BJ (cell line): Measurements from ENCODE around the gene SCAI. TPM values are rescaled to one million over a fixed set of nuclear protein-coding genes. Genes with fewer than 3 reads are reported as not detected.

Experiments
- CTCF ChIA-PET: fragments of 350-600 bp; formaldehyde crosslinking; extraction: SDS; loops from one replicate; lab custom pipeline; 2021; ENCODE audit warnings: antibody characterized with exemption, inconsistent platforms; lab: Yijun Ruan, JAX
- POLR2A ChIA-PET: fragments of 300-600 bp; sonication (Branson Sonifier 250); formaldehyde crosslinking; extraction: SDS; loops from one replicate; lab custom pipeline; 2021; ENCODE audit warnings: antibody characterized with exemption; lab: Charles Lee
- DNase-seq: peaks from one replicate; pipeline ENCODE4 v3.0.0-alpha.2; 2011; ENCODE audit warnings: low read depth
- H3K27me3 ChIP-seq: 2 replicates; pipeline ENCODE4 v1.6.0; 2011; ENCODE audit warnings: low read length; ENCODE audit not compliant: control insufficient read depth, insufficient read depth
- H3K36me3 ChIP-seq: 2 replicates; pipeline ENCODE4 v1.5.1; 2011; ENCODE audit warnings: low read length; ENCODE audit not compliant: control insufficient read depth, insufficient read depth
- H3K4me3 ChIP-seq: 2 replicates; pipeline ENCODE4 v1.5.1; 2011; ENCODE audit warnings: low read depth, mild to moderate bottlenecking, control low read depth, low read length
- polyA plus RNA-seq: library from polyadenylated mRNA; depleted of rRNA; stranded (reverse); fragments of >200 nt; gene quantifications from 2 replicates; pipeline ENCODE4 v1.2.3, GENCODE V29; 2011
- TF ChIP-seq, protein P1 (sequence below): IDR thresholded peaks from 2 replicates; pipeline ENCODE4 v1.5.1; 2011; ENCODE audit warnings: low read depth, mild to moderate bottlenecking, control low read depth, inconsistent platforms, low read length, moderate library complexity; ENCODE audit not compliant: insufficient read depth

The SCAI gene
- polyA plus RNA-seq, 1 experiment: 2.0 TPM

- POLR2A ChIA-PET: interaction anchor here (0.6 kb wide), 1 partner anchor 503 kb away, joined by 3 read pairs; no protein-coding TSS in a partner anchor
- Histone ChIP-seq H3K36me3 (no peaks in the 10 kb centered on the region), H3K27me3 (no peaks in the 10 kb centered on the region), H3K4me3 (no peak overlapping the region)
- CTCF ChIA-PET: interaction anchor here (2.5 kb wide), 1 partner anchor 17 kb away, joined by 13 read pairs; the partner anchor contains the start of gene SCAI
- no peak for DNase-seq
- TF ChIP-seq, protein P1, sequence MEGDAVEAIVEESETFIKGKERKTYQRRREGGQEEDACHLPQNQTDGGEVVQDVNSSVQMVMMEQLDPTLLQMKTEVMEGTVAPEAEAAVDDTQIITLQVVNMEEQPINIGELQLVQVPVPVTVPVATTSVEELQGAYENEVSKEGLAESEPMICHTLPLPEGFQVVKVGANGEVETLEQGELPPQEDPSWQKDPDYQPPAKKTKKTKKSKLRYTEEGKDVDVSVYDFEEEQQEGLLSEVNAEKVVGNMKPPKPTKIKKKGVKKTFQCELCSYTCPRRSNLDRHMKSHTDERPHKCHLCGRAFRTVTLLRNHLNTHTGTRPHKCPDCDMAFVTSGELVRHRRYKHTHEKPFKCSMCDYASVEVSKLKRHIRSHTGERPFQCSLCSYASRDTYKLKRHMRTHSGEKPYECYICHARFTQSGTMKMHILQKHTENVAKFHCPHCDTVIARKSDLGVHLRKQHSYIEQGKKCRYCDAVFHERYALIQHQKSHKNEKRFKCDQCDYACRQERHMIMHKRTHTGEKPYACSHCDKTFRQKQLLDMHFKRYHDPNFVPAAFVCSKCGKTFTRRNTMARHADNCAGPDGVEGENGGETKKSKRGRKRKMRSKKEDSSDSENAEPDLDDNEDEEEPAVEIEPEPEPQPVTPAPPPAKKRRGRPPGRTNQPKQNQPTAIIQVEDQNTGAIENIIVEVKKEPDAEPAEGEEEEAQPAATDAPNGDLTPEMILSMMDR: no peak
Measured at GRCh38 chr9:125160750-125161149, 17.4 kb upstream of the SCAI start.

DNA sequence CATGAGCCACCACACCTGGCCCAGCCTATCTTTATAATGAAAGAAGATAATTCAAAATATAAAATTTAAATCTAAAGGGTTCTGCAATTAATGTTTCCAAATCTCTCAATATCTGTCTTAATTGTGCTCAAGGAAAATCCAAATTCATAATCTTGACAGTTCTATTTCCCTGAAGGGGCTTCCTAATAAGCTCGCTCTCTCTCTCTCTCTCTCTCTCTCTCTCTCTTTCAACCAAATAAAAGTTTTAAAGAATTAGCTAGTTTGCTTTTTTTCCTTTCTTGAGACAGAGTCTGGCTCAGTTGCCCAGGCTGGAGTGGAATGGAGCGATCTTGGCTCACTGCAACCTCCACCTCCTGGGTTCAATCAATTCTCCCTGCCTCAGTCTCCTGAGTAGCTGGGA, 13.2 kb upstream of the SCAI start:
- Histone ChIP-seq H3K4me3 (no peak overlapping the region), H3K36me3 (peaks cover 3% of the 10 kb centered on the region; the same call in 1 of the 2 replicates), H3K27me3 (no peaks in the 10 kb centered on the region)
- no peak for DNase-seq
- ChIA-PET POLR2A (interaction anchor here (0.6 kb wide), 1 partner anchor 218 kb away, joined by 4 read pairs; no protein-coding TSS in a partner anchor), CTCF (interaction anchor here (0.6 kb wide), 1 partner anchor 16 kb away, joined by 3 read pairs; no protein-coding TSS in a partner anchor)
- TF ChIP-seq, protein P1: no peak

- CTCF ChIA-PET: interaction anchor here (0.7 to 1.7 kb wide), 2 partner anchors 10 to 11 kb away, joined by 3 to 10 read pairs; partner anchors contain the start of gene SCAI
- Histone ChIP-seq H3K27me3 (no peaks in the 10 kb centered on the region), H3K4me3 (no peak overlapping the region), H3K36me3 (peaks cover 9% of the 10 kb centered on the region)
- DNase-seq: no peak
- POLR2A ChIA-PET: no interaction called here
- TF ChIP-seq, protein P1: no peak
Measured at GRCh38 chr9:125153712-125154367, 10.5 kb upstream of the SCAI start.

GRCh38 chr9:125151730-125152129, 8.4 kb upstream of the SCAI start:
- CTCF ChIA-PET: interaction anchor here (1.3 to 1.5 kb wide), 2 partner anchors 8 to 222 kb away, joined by 3 to 7 read pairs; partner anchors contain the start of gene SCAI
- POLR2A ChIA-PET: no interaction called here
- TF ChIP-seq, protein P1: no peak
- Histone ChIP-seq H3K36me3 (peaks cover 9% of the 10 kb centered on the region), H3K27me3 (no peaks in the 10 kb centered on the region), H3K4me3 (no peak overlapping the region)
- DNase-seq: no peak

- CTCF ChIA-PET: interaction anchor here (0.8 to 1.3 kb wide), 3 partner anchors 216 to 288 kb away, joined by 3 read pairs; no protein-coding TSS in a partner anchor
- POLR2A ChIA-PET: no interaction called here
- TF ChIP-seq, protein P1: no peak
- DNase-seq: no peak
- Histone ChIP-seq H3K27me3 (no peaks in the 10 kb centered on the region), H3K4me3 (no peak overlapping the region), H3K36me3 (peaks cover 9% of the 10 kb centered on the region)
Measured at GRCh38 chr9:125150349-125151245, 7.3 kb upstream of the SCAI start.
